Kasumi-1 (cell line): ENCODE data around the gene MTPN.
A peak's percentile ranks its signal among the peaks of the same experiment; 100 is the strongest.

ENCODE experiments used
- DNase-seq, 2 experiments: peaks; one replicate each; lab custom pipeline; 2025; lab: John Stamatoyannopoulos, UW

Gene MTPN

GRCh38 chr7:135981958-135982646 lies 4.9 kb upstream of the MTPN start:
- DNase-seq, result no peak

- DNase-seq, result peak; percentile 8 to 30
These were observed 3.6 kb upstream of the MTPN start for GRCh38 chr7:135980665-135981180.

- DNase-seq, result peak; percentile 38 to 52
These were observed 2.9 kb upstream of the MTPN start for GRCh38 chr7:135980012-135980551.

- DNase-seq, result no peak
These were observed 2.4 kb upstream of the MTPN start for GRCh38 chr7:135979471-135980011.

- DNase-seq, result no peak
These were observed 1.5 kb upstream of the MTPN start for GRCh38 chr7:135978624-135979023.

- DNase-seq, result no peak
These were observed 545 bp upstream of the MTPN start for GRCh38 chr7:135977742-135978066.

GRCh38 chr7:135976312-135977006 lies 700 bp downstream of the MTPN start:
- DNase-seq, result peak; percentile 23 to 54

GRCh38 chr7:135975166-135975565 lies 2.0 kb downstream of the MTPN start:
- no peak for DNase-seq

GRCh38 chr7:135974667-135975066 lies 2.5 kb downstream of the MTPN start:
- no peak for DNase-seq

GRCh38 chr7:135971366-135971725 lies 5.8 kb downstream of the MTPN start:
- no peak for DNase-seq

- peak; percentile 90 to 96 for DNase-seq
These were observed 6.3 kb downstream of the MTPN start for GRCh38 chr7:135970682-135971365.

GRCh38 chr7:135970045-135970444 lies 7.1 kb downstream of the MTPN start:
- DNase-seq, result no peak

- no peak for DNase-seq
These were observed 10.7 kb downstream of the MTPN start for GRCh38 chr7:135966341-135967043.

- no peak for DNase-seq
These were observed 11.6 kb downstream of the MTPN start for GRCh38 chr7:135965602-135966001.

- DNase-seq, result no peak
These were observed 12.4 kb downstream of the MTPN start for GRCh38 chr7:135964791-135965190.

GRCh38 chr7:135964274-135964673 lies 12.9 kb downstream of the MTPN start:
- DNase-seq, result no peak

- DNase-seq, result no peak
These were observed 14.4 kb downstream of the MTPN start for GRCh38 chr7:135962802-135963201.

- DNase-seq, result no peak
These were observed 16.3 kb downstream of the MTPN start for GRCh38 chr7:135960709-135961451.

GRCh38 chr7:135959646-135960363 lies 17.4 kb downstream of the MTPN start:
- no peak for DNase-seq

- no peak for DNase-seq
These were observed 19.0 kb downstream of the MTPN start for GRCh38 chr7:135958173-135958572.
